ENCODE results near the gene NR1H2. TPM values are rescaled to one million over a fixed set of nuclear protein-coding genes. Genes with fewer than 3 reads are reported as not detected.
"Not testable (repeated sequence)": the region's sequence is repeated elsewhere in the genome, so short reads cannot be mapped to it uniquely, and the experiment has no call there.

Gene NR1H2
- total RNA-seq, 1 experiment from 2014 or later: 189 TPM

DNA sequence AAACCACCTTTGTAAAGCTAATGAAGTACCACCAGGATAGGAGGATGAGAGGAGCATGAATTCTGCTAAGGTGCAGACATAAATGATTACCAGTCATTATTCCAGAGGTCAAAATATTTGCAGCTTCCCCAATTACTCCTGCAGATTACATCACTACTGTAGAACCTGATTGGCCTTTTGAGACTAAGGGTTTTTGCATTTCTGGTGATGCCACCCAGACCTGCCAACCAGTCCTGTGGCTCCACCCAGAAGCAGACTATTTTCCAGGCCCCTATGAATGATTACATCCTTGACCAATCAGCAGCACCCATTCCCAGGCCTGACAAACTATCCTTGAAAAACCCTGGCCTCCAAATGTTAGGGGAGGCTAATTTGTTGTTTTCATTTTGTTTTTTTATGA lies 35.9 kb upstream of the NR1H2 start:
- no peak for DNase-seq (ENCODE audit: low read depth)
- in situ Hi-C loops (cut with HindIII; ENCODE audit: low pct_unique_long_range_greater_than_20kb, low sequenced_read_pairs): no loop called here

DNA sequence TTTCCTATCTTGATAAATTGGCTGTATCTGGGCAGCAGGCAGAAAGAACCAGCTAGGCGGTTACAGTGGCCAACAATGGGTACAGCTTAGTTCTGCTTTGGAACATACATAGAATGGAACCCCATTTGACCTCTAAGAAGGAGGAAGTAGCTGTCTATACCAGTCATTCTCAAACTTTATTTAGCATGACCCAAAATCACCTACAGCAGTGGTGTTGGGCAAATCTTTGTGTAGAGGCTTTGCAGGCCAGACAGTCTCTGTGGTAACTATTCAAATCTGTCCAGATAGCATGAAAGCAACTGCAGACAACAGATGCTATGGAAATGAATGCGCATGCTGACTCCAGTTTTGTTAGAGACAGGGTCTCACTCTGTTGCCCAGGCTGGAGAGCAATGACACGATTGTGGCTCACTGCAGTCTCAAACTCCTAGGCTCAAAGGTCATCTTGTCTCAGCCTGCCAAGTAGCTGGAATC lies 35.1 kb upstream of the NR1H2 start:
- no peak for DNase-seq (ENCODE audit: low read depth)
- in situ Hi-C loops (cut with HindIII; ENCODE audit: low pct_unique_long_range_greater_than_20kb, low sequenced_read_pairs): no loop called here

DNA sequence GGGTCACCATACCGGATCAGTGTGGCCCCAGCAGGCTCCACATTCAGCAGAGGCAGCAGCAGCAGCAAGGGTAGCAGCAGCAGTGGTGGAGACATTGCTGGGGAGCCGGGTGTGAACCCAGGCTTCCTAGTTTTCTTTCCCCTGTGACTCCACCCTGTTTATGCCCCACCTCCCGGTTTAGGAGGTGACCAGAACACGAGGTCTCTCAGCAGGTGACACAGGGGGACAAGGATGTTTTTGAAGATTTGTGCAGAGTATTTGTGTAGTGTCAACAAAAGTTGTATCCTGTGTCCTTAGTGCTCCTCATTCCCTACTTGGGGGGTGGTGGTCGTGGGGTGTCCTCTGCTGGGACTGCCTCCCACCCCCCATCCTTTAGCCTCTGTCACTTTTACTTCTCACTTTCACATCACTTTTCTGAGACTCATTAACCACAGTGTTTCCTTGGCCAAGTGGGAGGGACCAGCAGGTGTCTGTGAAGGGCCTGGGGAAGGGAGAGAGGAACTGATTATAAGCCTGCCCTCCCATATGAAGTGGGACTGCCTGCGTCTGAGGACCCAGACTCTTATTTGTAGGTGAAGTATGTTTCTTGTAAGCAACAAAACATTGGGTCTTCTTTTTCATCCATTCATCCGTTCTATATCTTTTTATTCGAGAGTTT lies 31.5 kb upstream of the NR1H2 start:
- no peak for DNase-seq (ENCODE audit: low read depth)
- in situ Hi-C loops (cut with HindIII; ENCODE audit: low pct_unique_long_range_greater_than_20kb, low sequenced_read_pairs): no loop called here

DNA sequence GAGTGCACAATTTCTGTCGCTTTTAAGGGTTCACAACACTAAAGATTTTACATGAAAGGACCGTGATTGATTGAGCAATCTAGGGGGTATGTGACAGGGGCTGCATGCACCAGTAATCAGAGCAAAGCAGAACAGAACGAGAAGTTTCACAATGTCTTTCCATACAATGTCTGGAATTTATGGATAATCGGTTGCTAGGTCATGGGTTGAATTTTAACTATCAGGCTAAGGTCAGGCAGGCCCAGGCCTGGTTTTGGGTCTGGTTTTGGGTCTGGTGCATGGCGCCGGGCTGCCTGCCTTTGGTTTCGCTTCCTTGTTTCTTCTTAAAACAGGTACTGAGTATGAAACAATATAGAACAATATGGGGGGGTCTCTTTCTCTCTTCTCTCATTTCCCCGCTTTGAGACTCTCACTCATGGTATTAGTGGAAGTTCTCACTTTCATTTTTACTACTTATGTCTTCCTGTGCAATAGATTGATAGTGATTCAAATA lies 29.1 kb upstream of the NR1H2 start:
- peak; percentile 21 for DNase-seq (ENCODE audit: low read depth)
- in situ Hi-C loops (cut with HindIII; ENCODE audit: low pct_unique_long_range_greater_than_20kb, low sequenced_read_pairs): not testable (repeated sequence)

DNA sequence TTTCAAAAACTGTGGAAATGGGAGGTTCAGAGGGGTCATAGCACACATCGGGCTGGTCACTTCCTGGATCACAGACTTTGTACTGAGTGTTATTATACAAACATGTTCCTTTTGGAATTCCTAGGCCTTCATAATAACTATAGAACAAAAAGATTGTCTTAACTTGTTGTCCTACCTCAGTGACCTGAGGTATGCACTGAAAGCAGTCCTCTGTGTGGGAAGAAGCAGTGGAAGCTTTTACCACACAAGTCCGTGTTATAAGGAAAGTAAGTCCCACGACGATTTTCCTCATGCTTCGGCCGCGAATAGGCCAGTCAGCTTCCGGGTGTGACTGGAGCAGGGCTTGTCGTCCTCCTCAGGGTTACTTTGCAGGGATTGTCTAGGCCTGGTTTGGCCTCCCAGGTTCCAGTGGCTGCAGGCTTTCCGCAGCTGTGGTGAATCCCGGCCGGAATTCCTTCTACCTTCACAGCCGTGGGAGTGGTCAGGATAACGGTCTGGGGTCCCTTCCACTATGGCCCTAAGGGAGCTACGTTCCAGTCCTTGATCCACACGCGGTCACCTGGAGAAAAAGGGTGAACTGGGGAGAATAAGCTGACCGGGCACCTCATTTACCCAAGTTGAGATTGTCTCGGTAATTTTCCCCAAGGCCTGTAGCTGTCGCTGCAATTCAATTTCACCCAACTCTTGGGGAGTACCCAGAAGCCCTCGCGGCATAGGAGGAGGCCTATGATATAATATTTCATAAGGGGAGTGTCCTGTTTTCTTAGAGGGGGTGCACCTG lies 26.8 kb upstream of the NR1H2 start:
- DNase-seq (ENCODE audit: low read depth): no peak
- in situ Hi-C loops (cut with HindIII; ENCODE audit: low pct_unique_long_range_greater_than_20kb, low sequenced_read_pairs): no loop called here

DNA sequence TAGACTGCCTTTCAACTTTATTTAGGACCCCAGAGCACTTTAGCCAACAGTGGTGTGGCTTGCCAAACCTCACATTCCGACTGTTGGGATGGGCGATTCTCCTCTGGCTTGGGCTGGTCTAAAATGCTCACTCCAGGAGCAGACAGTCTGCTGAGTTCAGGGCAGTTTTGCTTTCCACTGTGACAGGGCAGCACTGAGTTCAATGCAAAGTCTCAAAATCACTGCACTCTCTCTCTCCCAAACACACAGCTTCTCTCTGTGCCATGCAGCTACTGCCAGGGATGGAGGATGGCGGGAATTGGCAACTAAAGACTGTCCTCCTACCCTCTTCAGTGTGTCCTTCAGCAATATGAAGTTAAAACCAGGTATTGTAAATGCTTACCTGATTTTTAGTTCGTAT lies 24.0 kb upstream of the NR1H2 start:
- no peak for DNase-seq (ENCODE audit: low read depth)
- in situ Hi-C loops (cut with HindIII; ENCODE audit: low pct_unique_long_range_greater_than_20kb, low sequenced_read_pairs): no loop called here

DNA sequence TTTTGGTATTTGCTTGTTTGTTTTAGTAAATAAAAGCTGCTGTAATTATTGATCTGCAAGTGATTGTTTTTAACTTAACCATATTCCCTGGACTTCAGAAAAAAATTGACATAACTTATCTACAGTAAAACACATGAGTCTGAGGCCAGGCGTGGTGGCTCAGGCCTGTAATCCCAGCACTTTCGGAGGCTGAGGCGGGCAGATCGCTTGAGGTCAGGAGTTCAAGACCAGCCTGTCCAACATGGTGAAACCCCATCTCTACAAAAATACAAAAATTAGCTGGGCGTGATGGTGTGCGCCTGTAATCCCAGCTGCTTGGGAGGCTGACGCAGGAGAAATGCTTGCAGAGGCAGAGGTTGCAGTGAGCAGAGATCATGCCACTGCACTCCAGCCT lies 22.8 kb upstream of the NR1H2 start:
- in situ Hi-C loops (cut with HindIII; ENCODE audit: low pct_unique_long_range_greater_than_20kb, low sequenced_read_pairs): not testable (repeated sequence)

DNA sequence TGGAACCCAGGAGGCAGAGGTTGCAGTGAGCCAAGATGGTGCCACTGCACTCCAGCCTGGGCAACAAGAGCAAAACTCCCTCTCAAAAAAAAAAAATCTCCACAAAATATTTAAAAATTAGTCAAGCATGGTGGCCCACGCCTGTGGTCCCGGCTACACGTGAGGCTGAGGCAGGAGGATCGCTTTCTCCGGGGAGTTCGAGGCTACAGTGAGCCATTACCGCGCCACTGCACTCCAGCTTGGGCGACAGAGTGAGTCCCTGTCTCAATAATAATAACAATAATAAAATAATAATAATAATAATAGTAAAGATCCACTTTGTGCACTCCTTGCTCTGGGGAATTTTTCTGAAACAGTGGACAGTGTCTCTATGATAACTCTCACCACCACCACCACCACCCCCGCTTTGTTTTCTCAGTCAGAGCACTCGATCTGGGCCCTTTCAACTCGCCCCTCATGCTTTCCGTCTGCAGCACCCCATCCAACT lies 19.5 kb upstream of the NR1H2 start:
- in situ Hi-C loops (cut with HindIII; ENCODE audit: low pct_unique_long_range_greater_than_20kb, low sequenced_read_pairs): no loop called here
- DNase-seq (ENCODE audit: low read depth): no peak

More for the DNA sequence above, 22.8 kb upstream of the NR1H2 start:
- DNase-seq (ENCODE audit: low read depth): not testable (repeated sequence)

DNA sequence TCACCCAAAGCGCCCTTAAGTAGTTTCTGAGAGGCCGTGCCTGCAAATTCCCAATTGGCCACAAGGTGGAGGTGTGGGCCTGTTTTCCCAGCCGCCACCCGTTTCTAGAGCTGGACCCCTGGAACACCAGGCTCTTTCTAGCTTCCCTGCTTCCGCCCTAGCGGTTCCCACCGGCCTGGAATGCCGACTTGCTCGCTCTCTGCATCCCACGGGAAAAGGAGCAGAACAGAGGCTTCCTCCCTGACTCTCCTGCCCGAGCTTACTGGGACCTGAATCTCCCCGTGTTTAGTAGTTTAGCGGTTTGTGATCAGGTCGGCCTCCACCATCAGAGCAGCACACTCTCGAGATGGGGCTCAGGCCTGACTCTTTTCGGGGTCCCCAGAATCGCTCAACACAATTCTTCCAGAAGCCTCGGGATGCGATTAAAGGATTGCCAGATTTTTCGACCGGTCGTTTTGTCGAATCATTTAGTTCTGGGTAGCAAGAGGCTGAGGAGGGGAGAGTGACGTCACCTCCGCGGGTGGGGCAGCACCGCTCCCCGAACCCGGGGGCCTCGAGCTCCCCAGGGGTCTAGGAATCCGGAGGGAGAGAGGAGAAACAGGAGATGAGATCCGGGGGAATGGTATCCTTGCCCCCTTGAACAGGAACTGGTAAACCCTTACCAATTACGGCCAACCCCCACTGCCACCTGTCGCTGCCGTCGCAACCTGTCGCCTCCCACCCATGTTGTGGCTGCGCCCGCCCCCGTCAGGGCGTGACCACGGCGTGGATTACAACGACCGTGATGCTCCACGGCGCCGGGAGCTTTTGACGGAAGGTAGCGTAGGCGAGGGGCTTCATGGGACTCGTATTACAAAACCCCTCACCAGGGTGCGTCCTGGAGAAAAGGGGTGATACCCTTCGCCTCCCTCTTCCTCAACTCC lies 18.8 kb upstream of the NR1H2 start:
- in situ Hi-C loops (cut with HindIII; ENCODE audit: low pct_unique_long_range_greater_than_20kb, low sequenced_read_pairs): no loop called here
- peak; percentile 63 for DNase-seq (ENCODE audit: low read depth)

DNA sequence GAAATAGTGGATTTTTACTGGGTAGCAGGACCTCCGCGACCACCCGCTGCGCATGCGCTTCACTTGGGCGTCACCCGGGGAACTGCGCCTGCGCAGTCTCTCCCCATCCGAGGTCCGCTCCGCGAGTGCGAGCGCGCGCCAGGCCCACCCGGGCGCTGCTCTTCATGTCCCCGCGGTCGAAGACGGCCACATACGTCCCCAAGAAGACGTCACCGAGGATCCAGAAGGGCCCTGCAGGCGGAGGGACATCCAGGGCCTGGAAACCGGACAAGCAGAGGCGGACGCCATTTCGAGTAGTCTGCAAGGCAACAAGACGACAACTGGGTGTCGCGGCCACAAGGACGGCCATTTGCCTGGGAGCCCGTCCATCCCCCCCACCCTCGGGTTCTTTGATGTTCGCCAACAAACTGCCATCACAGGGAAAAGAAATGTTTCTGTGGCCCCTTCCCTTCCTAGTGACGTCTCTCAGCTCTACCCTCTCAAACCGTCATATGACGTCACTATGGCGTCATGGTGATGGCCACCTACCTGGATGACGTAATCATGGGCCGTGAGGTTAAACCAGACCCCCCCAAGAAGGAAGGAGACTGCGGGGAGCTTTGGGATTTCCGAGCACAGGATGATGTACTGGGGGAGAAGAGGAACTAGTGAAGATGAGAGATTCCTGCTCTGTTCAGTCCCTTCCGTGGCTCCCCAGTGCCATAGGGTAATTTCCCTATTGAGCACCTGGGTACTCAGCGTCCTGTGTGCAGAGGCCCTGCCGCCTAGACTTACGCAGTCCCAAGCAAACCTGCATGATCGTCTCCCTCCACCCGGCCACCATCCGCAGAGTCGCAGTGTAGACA lies 17.6 kb upstream of the NR1H2 start:
- in situ Hi-C loops (cut with HindIII; ENCODE audit: low pct_unique_long_range_greater_than_20kb, low sequenced_read_pairs): no loop called here
- no peak for DNase-seq (ENCODE audit: low read depth)

DNA sequence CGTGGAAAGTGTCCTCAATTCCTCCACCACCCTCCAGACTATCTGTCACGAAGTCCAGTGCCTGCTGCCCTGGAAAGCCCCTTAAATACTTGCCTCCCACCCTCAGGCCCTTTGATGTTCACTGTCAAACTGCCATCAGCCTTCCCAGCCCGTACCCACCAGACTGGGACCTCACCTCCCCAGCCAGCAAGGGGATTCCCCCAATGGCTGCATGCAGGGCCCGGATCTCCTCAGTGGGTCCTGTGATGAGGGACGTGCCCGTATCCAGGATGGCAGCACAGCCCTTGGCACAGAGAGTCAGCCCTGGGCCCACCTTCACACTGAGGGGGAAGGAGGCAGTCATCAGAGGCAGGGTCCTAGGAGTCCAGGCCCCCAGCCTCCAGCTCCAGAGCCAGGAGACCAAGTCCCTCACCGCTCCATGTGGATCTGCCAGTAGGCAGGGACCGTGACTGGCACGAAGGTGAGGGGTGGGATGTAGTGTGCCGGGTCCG lies 16.9 kb upstream of the NR1H2 start:
- in situ Hi-C loops (cut with HindIII; ENCODE audit: low pct_unique_long_range_greater_than_20kb, low sequenced_read_pairs): no loop called here
- no peak for DNase-seq (ENCODE audit: low read depth)

DNA sequence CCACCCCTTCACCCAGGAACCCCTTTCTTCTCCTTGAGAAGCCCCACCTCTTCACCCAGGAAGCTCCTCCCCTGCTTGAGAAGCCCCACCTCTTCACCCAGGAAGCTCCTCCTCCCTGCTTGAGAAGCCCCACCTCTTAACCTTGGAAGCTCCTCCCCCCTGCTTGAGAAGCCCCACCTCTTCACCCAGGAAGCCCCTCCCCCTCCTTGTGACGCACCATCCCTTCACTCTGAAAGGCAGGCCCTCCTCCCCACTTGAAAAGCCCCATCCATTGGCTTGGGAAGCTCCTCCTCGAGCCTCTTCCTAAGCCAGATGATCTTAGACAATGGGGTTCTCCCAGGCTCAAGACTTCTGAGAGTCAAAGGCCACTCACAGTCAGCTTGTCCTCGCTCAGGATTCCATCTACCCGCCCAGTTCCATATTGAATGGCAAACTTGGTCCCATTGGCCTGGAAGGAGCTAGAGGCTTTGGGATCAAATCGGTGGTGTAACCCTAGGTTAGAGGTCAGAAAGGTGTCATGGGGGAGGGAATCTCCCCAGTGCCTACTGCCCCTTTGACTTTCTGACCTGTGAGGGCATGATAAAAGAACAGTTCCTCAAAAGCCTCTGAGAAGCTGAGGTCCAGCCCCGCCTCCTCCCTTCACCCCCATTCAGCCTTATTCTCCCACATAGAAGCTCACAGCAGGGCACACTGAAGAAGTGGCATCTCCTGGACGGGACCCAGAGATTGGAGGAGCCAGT lies 14.8 kb upstream of the NR1H2 start:
- DNase-seq (ENCODE audit: low read depth): peak; percentile 30
- in situ Hi-C loops (cut with HindIII; ENCODE audit: low pct_unique_long_range_greater_than_20kb, low sequenced_read_pairs): no loop called here

DNA sequence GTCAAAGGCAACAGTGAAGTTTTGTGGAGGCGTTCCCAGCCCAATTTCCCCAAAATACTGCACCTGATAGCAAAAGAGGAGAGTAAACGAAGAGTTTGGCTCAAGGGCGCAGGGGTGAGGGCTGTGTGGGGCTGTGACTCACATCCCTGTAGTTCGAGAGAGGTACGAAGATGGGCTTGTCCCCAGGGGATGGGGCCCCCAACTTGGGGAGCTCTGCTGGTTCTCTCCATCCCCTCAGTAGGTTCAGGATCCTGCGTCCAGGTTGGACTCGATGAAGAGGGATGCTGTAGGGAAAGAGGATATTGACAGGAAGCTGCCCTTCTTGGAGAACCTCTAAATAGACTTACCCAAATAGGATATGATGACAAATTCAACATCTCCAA lies 14.2 kb upstream of the NR1H2 start:
- in situ Hi-C loops (cut with HindIII; ENCODE audit: low pct_unique_long_range_greater_than_20kb, low sequenced_read_pairs): no loop called here
- DNase-seq (ENCODE audit: low read depth): no peak

DNA sequence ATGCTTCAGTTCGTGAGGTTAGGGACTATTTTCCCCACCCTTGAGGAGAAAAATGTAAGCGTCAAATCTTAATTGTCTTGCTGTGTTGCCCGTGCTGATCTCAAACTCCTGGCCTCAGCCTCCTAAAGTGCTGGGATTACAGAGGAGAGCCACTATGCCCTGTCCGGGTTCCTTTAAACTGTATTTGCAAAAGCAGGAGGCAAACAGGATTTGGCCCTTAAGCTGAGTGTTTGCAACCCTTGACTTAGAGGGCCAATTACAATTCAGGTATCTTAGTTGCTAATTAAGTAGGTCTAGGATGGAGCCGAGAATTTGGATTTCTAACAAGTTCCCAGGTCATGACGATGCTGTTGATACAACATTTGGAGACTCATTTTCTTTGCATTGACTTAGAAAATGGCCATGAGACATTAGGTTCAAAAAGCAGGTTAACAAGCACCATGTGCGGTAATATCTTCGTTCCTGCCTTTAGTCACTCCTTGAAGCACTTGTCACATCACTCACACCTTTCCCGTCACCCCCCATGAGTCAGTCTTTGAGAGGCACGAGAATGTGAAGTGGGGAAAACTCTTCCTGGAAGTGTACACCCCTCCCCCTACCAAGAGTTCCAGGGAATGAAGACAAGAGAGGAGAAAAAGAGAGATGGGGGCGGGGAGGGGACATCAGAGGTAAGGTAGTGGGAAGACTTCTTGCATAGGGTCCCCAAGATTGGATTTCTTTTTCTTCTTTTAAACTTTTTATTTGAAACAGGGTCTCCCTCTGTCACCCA lies 13.4 kb upstream of the NR1H2 start:
- in situ Hi-C loops (cut with HindIII; ENCODE audit: low pct_unique_long_range_greater_than_20kb, low sequenced_read_pairs): no loop called here
- no peak for DNase-seq (ENCODE audit: low read depth)

DNA sequence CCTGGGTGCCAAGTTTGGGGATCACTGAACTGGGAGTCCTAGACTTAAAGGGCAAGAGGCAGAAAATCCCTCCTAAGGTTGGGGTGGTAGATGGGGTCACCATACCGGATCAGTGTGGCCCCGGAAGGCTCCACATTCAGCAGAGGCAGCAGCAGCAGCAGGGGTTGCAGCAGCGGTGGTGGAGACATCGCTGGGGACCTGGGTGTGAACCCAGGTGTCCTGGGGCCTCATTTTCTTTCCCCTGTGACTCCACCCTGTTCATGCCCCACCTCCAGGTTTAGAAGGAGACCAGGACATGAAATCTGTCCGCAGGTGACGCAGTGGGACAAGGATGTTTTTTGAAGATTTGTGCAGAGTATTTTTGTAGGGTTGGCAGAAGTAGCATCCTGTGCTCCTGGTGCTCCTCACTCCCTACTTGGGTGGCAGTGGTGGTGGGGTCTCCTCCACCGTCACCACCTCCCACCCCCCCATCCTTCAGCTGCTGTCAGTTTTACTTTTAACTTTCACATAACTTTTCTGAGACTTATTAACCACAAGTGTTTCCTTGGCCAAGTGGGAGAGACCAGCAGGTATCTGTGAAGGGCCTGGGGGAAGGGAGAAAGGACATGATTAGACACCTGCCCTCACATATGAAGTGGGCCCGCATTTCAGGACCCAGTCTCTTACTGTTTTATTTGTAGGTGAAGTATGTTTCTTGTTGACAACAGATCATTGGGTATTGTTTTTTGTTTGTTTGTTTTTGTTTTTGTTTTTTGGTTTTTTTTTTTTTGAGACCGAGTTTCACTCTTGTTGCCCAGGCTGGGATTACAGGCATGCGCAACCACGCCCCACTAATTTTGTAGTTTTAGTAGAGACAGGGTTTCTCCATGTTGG lies 10.6 kb upstream of the NR1H2 start, which contains the start of gene NAPSA:
TSS of gene NAPSA (minus strand) at position 206 of the 873 bp plus-strand sequence. CDS start at position 188, 18 bp downstream.
- in situ Hi-C loops (cut with HindIII; ENCODE audit: low pct_unique_long_range_greater_than_20kb, low sequenced_read_pairs): no loop called here
- no peak for DNase-seq (ENCODE audit: low read depth)
